BE2C (cell line): ENCODE data around the gene SOX11.

ENCODE experiments used
- DNase-seq: peaks from one replicate; pipeline ENCODE4 v3.0.0-alpha.2; 2020
- H3K27me3 ChIP-seq: fragments of 250-450 bp; sonication (Bioruptor Pico); 2 replicates; pipeline ENCODE4 v1.5.1; 2020; ENCODE audit warnings: mild to moderate bottlenecking
- H3K36me3 ChIP-seq: fragments of 250-450 bp; sonication (Bioruptor Pico); 2 replicates; pipeline ENCODE4 v1.5.1; 2020; ENCODE audit warnings: mild to moderate bottlenecking
- H3K4me1 ChIP-seq: fragments of 250-450 bp; sonication (Bioruptor Pico); 2 replicates; pipeline ENCODE4 v1.5.1; 2020
- H3K4me3 ChIP-seq: 2 replicates; pipeline ENCODE4 v1.5.1; 2011; ENCODE audit warnings: low read depth, low read length
- H3K9me3 ChIP-seq: fragments of 250-450 bp; sonication (Bioruptor Pico); 2 replicates; pipeline ENCODE4 v1.5.1; 2020
- CTCF ChIP-seq: IDR thresholded peaks from 2 replicates; pipeline ENCODE4 v1.5.1; 2012; ENCODE audit warnings: mild to moderate bottlenecking, low read depth, low read length

The SOX11 gene

DNA sequence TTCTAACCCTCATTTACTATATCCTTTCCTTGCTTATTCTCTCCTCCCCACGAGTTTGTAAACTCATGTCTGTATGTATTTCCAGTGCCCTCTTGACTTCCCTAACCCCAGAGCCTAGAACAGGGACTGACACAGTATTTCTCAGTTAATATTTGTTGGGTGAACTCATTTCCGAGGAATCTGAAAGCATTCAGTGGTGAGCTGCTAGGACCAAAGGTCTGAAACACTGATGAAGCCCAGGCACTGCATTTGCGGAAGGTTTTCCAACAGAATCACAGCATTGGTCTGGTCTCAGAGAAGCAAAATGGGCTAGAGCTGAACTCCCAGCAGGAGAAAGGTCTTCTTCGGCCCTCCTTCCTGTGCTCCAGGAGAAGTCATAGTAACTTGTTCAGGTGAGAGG lies 56.8 kb downstream of the SOX11 start:
- no peaks in the 10 kb centered on the region for H3K27me3 ChIP-seq
- DNase-seq: no peak
- no peak overlapping the region for H3K4me3 ChIP-seq
- no peaks in the 10 kb centered on the region for H3K4me1 ChIP-seq
- TF ChIP-seq CTCF: no peak
- H3K36me3 ChIP-seq: no peaks in the 10 kb centered on the region
- H3K9me3 ChIP-seq: no peaks in the 10 kb centered on the region; the same call in 1 of the 2 replicates

GRCh38 chr2:5749347-5749746 lies 57.2 kb downstream of the SOX11 start:
- DNase-seq: no peak
- Histone ChIP-seq H3K36me3 (no peaks in the 10 kb centered on the region), H3K9me3 (no peaks in the 10 kb centered on the region; the same call in 1 of the 2 replicates), H3K4me1 (no peaks in the 10 kb centered on the region), H3K27me3 (no peaks in the 10 kb centered on the region), H3K4me3 (no peak overlapping the region)
- no peak for TF ChIP-seq CTCF
